Adrenal gland (tissue), 5 donors: ENCODE results near the gene PLXNA2.

ENCODE experiments used
- CTCF ChIP-seq, 6 experiments: fragments of 450-650 bp in 4 of 6; fragments of 200-600 bp in 2 of 6; sonication (generic) in 1 of 6; IDR thresholded peaks; 1 replicate in 5 of 6; 2 replicates in 1 of 6; pipeline versions ENCODE4 v1.5.1 to v1.8.0; 2016 to 2021; ENCODE audit warnings: antibody characterized with exemption in 6 of 6, mild to moderate bottlenecking in 2 of 6, moderate library complexity in 1 of 6
- POLR2A ChIP-seq, 2 donors: fragments of 450-650 bp; IDR thresholded peaks; one replicate each; pipeline ENCODE4 v1.6.1; 2017; ENCODE audit warnings: antibody characterized with exemption in 2 of 2, mild to moderate bottlenecking in 2 of 2, moderate library complexity in 1 of 2
- donor health status: DM: no; HTN: no; CAD: no.

- no peak for TF ChIP-seq CTCF (IDR thresholded peaks at IDR 0.05)
- no peak for TF ChIP-seq POLR2A (IDR thresholded peaks at IDR 0.05)
Measured at GRCh38 chr1:208248991-208249696, 5.0 kb upstream of the PLXNA2 start.
